Right renal cortex interstitium (tissue), 3 donors: ENCODE measurements around the gene NBPF3. TPM values are rescaled to one million over a fixed set of nuclear protein-coding genes. Genes with fewer than 3 reads are reported as not detected.

ENCODE experiments used
- DNase-seq, 3 donors: peaks; one replicate each; pipeline ENCODE4 v3.0.0-alpha.2; 2013; ENCODE audit warnings: low read depth in 3 of 3, low spot score in 2 of 3
- polyA plus RNA-seq, 3 donors: library from polyadenylated mRNA; unstranded; fragments of 120-200 nt; gene quantifications; one replicate each; pipeline ENCODE4 v1.2.1, GENCODE V29; 2013; ENCODE audit not compliant: insufficient read length in 3 of 3

The NBPF3 gene
- polyA plus RNA-seq, 3 donors, result 16.9 to 21.2 (median 17.9) TPM

DNA sequence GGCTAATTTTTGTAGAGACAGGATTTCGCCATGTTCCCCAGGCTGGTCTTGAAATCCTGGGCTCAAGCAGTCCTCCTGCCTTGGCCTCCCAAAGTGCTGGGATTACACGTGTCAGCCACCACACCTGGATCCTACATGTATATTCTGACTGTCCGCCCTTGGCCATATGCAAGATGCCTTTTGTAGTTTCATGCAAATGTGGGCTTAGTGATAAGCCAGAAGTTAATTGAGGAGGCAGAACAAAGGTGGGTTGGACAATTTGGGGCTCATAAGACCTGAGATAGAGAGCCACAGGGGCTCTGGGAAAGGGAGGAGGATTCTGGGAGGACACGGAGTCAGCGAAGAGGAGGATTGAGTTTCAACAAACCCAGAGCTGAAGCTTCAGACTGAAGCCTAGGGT is 94.2 kb downstream of the NBPF3 start:
- no peak for DNase-seq

Other genes with a start within 250 kb of the NBPF3 start
- gene ECE1, start 149.7 kb upstream of the NBPF3 start, polyA plus RNA-seq, result 10 to 100 TPM; 43.8 to 51.4 (median 44.4) TPM
- gene ALPL, start 69.3 kb downstream of the NBPF3 start, polyA plus RNA-seq, result 10 to 100 TPM; 29.1 to 30.4 (median 30.2) TPM
- 10 to 100 TPM; 16.9 to 23.3 (median 20.7) TPM for gene RAP1GAP, start 229.2 kb downstream of the NBPF3 start, polyA plus RNA-seq